Measurements from ENCODE around the gene ASAP2.

ASAP2 gene

GRCh38 chr2:9374071-9374730 is 167.6 kb downstream of the ASAP2 start:
- DNase-seq (ENCODE audit: low read depth), result no peak
- no peak for TF ChIP-seq CTCF (IDR thresholded peaks at IDR 0.05; ENCODE audit: control insufficient read depth, insufficient read depth, low read depth, low read length, missing control alignments)
- no peak overlapping the region for H3K4me3 ChIP-seq (ENCODE audit: control insufficient read depth, low read depth, low read length)

- no peak overlapping the region for H3K4me3 ChIP-seq (ENCODE audit: control insufficient read depth, low read depth, low read length)
- TF ChIP-seq CTCF (IDR thresholded peaks at IDR 0.05; ENCODE audit: control insufficient read depth, insufficient read depth, low read depth, low read length, missing control alignments), result no peak
Measured at GRCh38 chr2:9375857-9376428, 169.3 kb downstream of the ASAP2 start.

GRCh38 chr2:9377461-9378097 is 171.0 kb downstream of the ASAP2 start:
- no peak overlapping the region for H3K4me3 ChIP-seq (ENCODE audit: control insufficient read depth, low read depth, low read length)
- no peak for TF ChIP-seq CTCF (IDR thresholded peaks at IDR 0.05; ENCODE audit: control insufficient read depth, insufficient read depth, low read depth, low read length, missing control alignments)
- no peak for DNase-seq (ENCODE audit: low read depth)

More at GRCh38 chr2:9375857-9376428, 169.3 kb downstream of the ASAP2 start:
- no peak for DNase-seq (ENCODE audit: low read depth)

GRCh38 chr2:9378433-9379390 is 172.1 kb downstream of the ASAP2 start:
- no peak for DNase-seq (ENCODE audit: low read depth)
- TF ChIP-seq CTCF (IDR thresholded peaks at IDR 0.05; ENCODE audit: control insufficient read depth, insufficient read depth, low read depth, low read length, missing control alignments), result no peak
- no peak overlapping the region for H3K4me3 ChIP-seq (ENCODE audit: control insufficient read depth, low read depth, low read length)

- no peak for TF ChIP-seq CTCF (IDR thresholded peaks at IDR 0.05; ENCODE audit: control insufficient read depth, insufficient read depth, low read depth, low read length, missing control alignments)
- H3K4me3 ChIP-seq (ENCODE audit: control insufficient read depth, low read depth, low read length), result no peak overlapping the region
- DNase-seq (ENCODE audit: low read depth), result no peak
Measured at GRCh38 chr2:9379391-9379755, 172.8 kb downstream of the ASAP2 start.
